Activated T-cell treated with anti-CD3 and anti-CD28 coated beads, Interleukin-2, amount 50 U/mL, for 4 hours (primary cell): Measurements from ENCODE around the gene GNPTG. TPM values are rescaled to one million over a fixed set of nuclear protein-coding genes. Genes with fewer than 3 reads are reported as not detected.

ENCODE experiments used
- ATAC-seq, 2 donors: fragments of 200-7000 bp; cut with Tn5 transposase; one replicate each; pipeline ENCODE4 v1.10.0; 2021
- DNase-seq: peaks from one replicate; pipeline ENCODE4 v3.0.0-alpha.2; 2020
- H3K27me3 Mint-ChIP-seq: one replicate; pipeline ENCODE4 v1.8.0; 2021; ENCODE audit warnings: low read depth, mixed read lengths
- H3K36me3 Mint-ChIP-seq: one replicate; pipeline ENCODE4 v1.8.0; 2022; ENCODE audit warnings: mixed read lengths; ENCODE audit not compliant: insufficient read depth
- H3K4me1 Mint-ChIP-seq: one replicate; pipeline ENCODE4 v1.8.0; 2021; ENCODE audit warnings: low read depth, mixed read lengths
- H3K4me3 Mint-ChIP-seq: one replicate; pipeline ENCODE4 v1.8.0; 2021; ENCODE audit warnings: mild to moderate bottlenecking, moderate library complexity, mixed read lengths
- H3K9me3 Mint-ChIP-seq: one replicate; pipeline ENCODE4 v1.8.0; 2021; ENCODE audit warnings: mixed read lengths
- total RNA-seq, 3 donors: library from RNA; stranded (reverse); gene quantifications; one replicate each; pipeline ENCODE4 v1.2.1, GENCODE V29; 2021

The GNPTG gene
- total RNA-seq, 3 donors from 2014 or later = 21.8 to 27.4 (median 23.1) TPM

DNA sequence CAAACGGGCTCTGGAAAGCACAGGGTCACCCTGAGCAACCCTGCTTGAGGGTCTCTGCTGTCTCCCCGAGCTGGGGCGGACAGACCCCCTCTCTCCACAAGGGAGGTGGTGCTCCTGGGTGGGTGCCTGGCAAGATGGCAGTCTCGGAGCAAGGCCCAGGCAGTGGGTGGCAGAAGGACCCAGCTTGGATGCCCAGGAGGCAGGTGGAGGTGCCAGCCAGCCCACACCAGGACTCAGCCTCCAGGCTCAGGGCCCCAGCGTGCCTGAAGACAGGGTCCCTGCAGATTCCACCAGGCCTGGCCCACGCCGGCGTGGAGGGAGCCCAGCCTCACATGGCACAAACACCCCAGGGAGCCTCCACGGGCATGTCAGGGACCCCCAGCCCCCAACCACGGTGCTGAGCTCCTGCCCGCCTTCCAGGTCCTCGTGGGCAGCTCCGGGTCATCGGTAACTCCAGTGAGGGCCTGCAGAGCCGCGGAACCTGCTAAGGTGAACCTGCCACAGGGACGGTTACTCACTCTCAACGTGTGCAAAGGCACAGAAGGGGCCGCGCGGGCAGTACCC is 42.0 kb downstream of the GNPTG start:
- Mint-ChIP-seq H3K9me3 (no peaks in the 10 kb centered on the region), H3K4me3 (no peak overlapping the region), H3K4me1 (no peaks in the 10 kb centered on the region), H3K27me3 (no peaks in the 10 kb centered on the region), H3K36me3 (peaks cover 7% of the 10 kb centered on the region)
- ATAC-seq (no peak), DNase-seq (no peak)

- ATAC-seq (no peak), DNase-seq (no peak)
- Mint-ChIP-seq H3K9me3 (no peaks in the 10 kb centered on the region), H3K4me1 (no peaks in the 10 kb centered on the region), H3K4me3 (no peak overlapping the region), H3K27me3 (no peaks in the 10 kb centered on the region), H3K36me3 (peaks cover 7% of the 10 kb centered on the region)
These were observed 42.7 kb downstream of the GNPTG start for GRCh38 chr16:1394367-1394951.

DNA sequence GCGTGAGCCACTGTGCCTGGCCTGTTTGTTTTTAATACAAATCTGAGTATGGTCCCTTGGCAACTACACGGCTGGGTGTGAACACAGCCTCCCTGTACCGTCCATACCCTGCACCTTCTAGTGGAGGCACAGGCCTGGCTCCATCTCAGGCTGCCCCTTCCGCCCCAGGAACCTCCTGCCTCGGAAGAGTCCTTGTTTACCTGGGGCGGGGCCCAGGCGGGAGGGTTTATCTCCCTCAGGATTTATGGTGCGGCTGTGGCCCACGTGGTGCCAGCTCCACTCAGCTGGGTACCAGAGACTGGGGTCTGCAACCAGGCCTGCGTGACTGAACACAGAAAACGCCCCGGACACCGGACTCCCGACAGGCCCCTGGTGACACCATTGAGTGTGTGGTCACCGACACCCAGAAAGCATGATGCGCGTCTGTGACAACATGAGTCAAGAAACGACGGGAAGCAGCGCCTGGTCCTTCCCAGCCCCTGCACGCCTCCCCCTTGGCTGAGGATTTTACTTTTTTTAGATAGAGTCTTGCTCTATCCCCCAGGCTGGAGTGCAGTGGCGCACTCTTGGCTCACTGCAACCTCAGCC is 43.8 kb downstream of the GNPTG start:
- Mint-ChIP-seq H3K27me3 (no peaks in the 10 kb centered on the region), H3K36me3 (peaks cover 7% of the 10 kb centered on the region)
- no peak for ATAC-seq

GRCh38 chr16:1397779-1398178 is 46.0 kb downstream of the GNPTG start:
- H3K4me3 Mint-ChIP-seq = no peak overlapping the region
- DNase-seq = no peak
- no peaks in the 10 kb centered on the region for H3K4me1 Mint-ChIP-seq
- H3K27me3 Mint-ChIP-seq = no peaks in the 10 kb centered on the region
- no peaks in the 10 kb centered on the region for H3K9me3 Mint-ChIP-seq
- ATAC-seq = no peak
- peaks cover 13% of the 10 kb centered on the region for H3K36me3 Mint-ChIP-seq

More for the DNA sequence above, 43.8 kb downstream of the GNPTG start:
- no peak for DNase-seq
- Mint-ChIP-seq H3K4me1 (no peaks in the 10 kb centered on the region), H3K4me3 (no peak overlapping the region), H3K9me3 (no peaks in the 10 kb centered on the region)

GRCh38 chr16:1398351-1398750 is 46.6 kb downstream of the GNPTG start:
- Mint-ChIP-seq H3K27me3 (no peaks in the 10 kb centered on the region), H3K4me3 (no peak overlapping the region), H3K4me1 (no peaks in the 10 kb centered on the region), H3K9me3 (no peaks in the 10 kb centered on the region), H3K36me3 (peaks cover 14% of the 10 kb centered on the region)
- no peak for DNase-seq
- no peak for ATAC-seq

GRCh38 chr16:1398826-1399581 is 47.3 kb downstream of the GNPTG start:
- DNase-seq (no peak), ATAC-seq (no peak)
- Mint-ChIP-seq H3K27me3 (no peaks in the 10 kb centered on the region), H3K9me3 (no peaks in the 10 kb centered on the region), H3K4me3 (no peak overlapping the region), H3K4me1 (no peaks in the 10 kb centered on the region), H3K36me3 (peaks cover 16% of the 10 kb centered on the region)

DNA sequence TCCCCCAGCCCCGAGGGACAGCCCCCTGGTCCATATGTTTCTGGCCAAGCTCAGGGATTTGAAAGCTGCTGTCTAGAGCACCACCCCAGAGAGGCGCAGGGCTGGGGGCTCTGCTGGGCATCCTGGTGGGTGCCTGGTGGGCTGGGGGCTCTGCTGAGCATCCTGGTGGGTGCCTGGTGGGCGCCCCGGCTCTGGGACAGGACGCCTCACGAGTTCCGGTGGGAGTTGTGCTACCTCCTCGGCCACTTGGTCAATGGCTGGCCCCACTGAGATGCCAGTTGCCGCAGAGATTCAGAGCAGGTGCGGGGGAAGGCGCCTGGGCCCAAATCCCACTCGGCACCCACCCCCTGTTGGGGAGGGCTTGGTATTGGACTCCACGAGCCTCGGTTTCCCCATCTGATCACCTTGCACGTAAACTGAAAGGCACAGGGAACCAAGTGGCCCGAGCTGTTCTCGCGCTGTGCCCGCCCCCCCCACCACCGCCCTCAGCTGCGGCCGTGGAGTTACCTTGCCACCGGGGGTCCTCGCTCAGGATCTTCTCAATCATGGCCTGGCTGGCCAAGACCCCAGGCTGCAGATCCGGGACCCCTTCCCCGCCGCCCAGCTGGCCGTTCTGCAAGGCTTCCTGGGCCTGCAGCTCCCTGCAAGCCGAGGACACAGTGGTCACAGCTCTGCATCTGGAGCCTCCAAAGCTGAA is 49.5 kb downstream of the GNPTG start:
- Mint-ChIP-seq H3K9me3 (no peaks in the 10 kb centered on the region), H3K4me1 (no peaks in the 10 kb centered on the region), H3K4me3 (no peak overlapping the region), H3K27me3 (no peaks in the 10 kb centered on the region), H3K36me3 (peaks cover 16% of the 10 kb centered on the region)
- DNase-seq (no peak), ATAC-seq (no peak)

DNA sequence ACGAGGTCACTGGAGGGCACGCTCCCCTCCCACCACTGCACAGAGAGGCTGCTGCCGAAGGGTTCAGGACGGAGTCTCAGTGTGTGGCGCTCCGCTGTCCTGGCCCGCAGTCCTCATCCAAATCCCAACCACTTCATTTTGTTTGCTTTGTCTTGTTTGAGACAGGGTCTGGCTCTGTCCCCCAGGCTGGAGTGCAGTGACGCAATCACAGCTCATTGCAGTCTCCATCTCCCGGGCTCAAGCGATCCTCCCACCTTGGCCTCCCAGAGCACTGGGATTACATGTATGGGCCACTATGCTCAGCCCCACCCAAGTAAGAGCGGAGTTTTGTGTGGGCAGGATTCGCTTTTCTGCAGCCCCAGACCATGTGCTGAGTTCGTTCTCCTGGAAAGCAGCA is 50.0 kb downstream of the GNPTG start:
- Mint-ChIP-seq H3K36me3 (peaks cover 16% of the 10 kb centered on the region), H3K27me3 (no peaks in the 10 kb centered on the region), H3K9me3 (no peaks in the 10 kb centered on the region), H3K4me3 (no peak overlapping the region), H3K4me1 (no peaks in the 10 kb centered on the region)
- ATAC-seq = no peak
- no peak for DNase-seq

GRCh38 chr16:1403036-1403435 is 51.3 kb downstream of the GNPTG start:
- H3K27me3 Mint-ChIP-seq = no peaks in the 10 kb centered on the region
- H3K4me3 Mint-ChIP-seq = no peak overlapping the region
- ATAC-seq = no peak
- H3K36me3 Mint-ChIP-seq = peaks cover 16% of the 10 kb centered on the region
- no peak for DNase-seq
- H3K9me3 Mint-ChIP-seq = no peaks in the 10 kb centered on the region
- H3K4me1 Mint-ChIP-seq = peaks cover 7% of the 10 kb centered on the region

GRCh38 chr16:1403733-1404132 is 52.0 kb downstream of the GNPTG start:
- DNase-seq (no peak), ATAC-seq (no peak)
- Mint-ChIP-seq H3K27me3 (no peaks in the 10 kb centered on the region), H3K36me3 (peaks cover 13% of the 10 kb centered on the region), H3K4me1 (peaks cover 11% of the 10 kb centered on the region), H3K9me3 (no peaks in the 10 kb centered on the region), H3K4me3 (no peak overlapping the region)

GRCh38 chr16:1407753-1408152 is 56.0 kb downstream of the GNPTG start:
- H3K27me3 Mint-ChIP-seq = no peaks in the 10 kb centered on the region
- no peak for ATAC-seq
- no peak for DNase-seq
- H3K4me1 Mint-ChIP-seq = peaks cover 19% of the 10 kb centered on the region
- peak overlapping the region; percentile 59 for H3K4me3 Mint-ChIP-seq
- H3K9me3 Mint-ChIP-seq = no peaks in the 10 kb centered on the region
- peaks cover 4% of the 10 kb centered on the region for H3K36me3 Mint-ChIP-seq

GRCh38 chr16:1408171-1408837 is 56.6 kb downstream of the GNPTG start:
- peaks cover 3% of the 10 kb centered on the region for H3K36me3 Mint-ChIP-seq
- peak; percentile 97 for DNase-seq
- peak; percentile 94 to 97 for ATAC-seq
- H3K27me3 Mint-ChIP-seq = no peaks in the 10 kb centered on the region
- peaks cover 19% of the 10 kb centered on the region for H3K4me1 Mint-ChIP-seq
- no peaks in the 10 kb centered on the region for H3K9me3 Mint-ChIP-seq
- H3K4me3 Mint-ChIP-seq = peak overlapping the region; percentile 74

DNA sequence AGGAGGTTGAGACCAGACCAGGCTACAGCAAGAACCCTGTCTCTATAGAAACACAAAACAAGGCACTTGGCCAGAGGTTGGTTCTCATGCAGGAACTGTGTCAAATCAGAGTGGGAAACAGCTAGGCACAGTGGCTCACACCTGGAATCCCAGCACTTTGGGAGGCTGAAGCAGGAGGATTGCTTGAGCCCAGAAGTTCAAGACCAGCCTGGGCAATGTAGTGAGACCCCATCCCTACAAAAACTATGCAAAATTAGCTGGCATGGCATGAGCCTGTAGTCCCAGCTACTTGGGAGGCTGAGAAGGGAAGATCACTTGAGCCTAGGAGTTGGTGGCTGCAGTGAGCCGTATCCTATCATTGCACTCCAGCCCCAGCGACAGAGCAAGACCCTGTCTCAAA is 61.1 kb downstream of the GNPTG start:
- no peak for DNase-seq
- no peak for ATAC-seq
- H3K27me3 Mint-ChIP-seq = no peaks in the 10 kb centered on the region
- H3K9me3 Mint-ChIP-seq = no peaks in the 10 kb centered on the region
- peaks cover 3% of the 10 kb centered on the region for H3K36me3 Mint-ChIP-seq
- H3K4me3 Mint-ChIP-seq = peak overlapping the region; percentile 47
- H3K4me1 Mint-ChIP-seq = peaks cover 17% of the 10 kb centered on the region
